Measurements from ENCODE around the gene C1QTNF9. TPM values are rescaled to one million over a fixed set of nuclear protein-coding genes. Genes with fewer than 3 reads are reported as not detected.
A peak's percentile ranks its signal among the peaks of the same experiment; 100 is the strongest.

The C1QTNF9 gene
- total and polyA plus RNA-seq, 8 donors: 0.18 to 0.46 (median 0.26) TPM; not detected in 1

GRCh38 chr13:24275041-24275440, 34.3 kb upstream of the C1QTNF9 start:
- ATAC-seq: no peak
- intact Hi-C loops (cut with DNase I): no loop called here
- H3K9me3 ChIP-seq: no peaks in the 10 kb centered on the region
- no peaks in the 10 kb centered on the region for H3K36me3 ChIP-seq
- peak overlapping the region in 1 of 2 donors; percentile 95 for H3K27ac ChIP-seq
- no peak for DNase-seq
- peaks cover 24 to 94% of the 10 kb centered on the region in 2 donors for H3K4me1 ChIP-seq
- H3K4me3 ChIP-seq: no peak overlapping the region
- no peak for TF ChIP-seq CTCF (IDR thresholded peaks at IDR 0.05)
- H3K27me3 ChIP-seq: no peaks in the 10 kb centered on the region

GRCh38 chr13:24276306-24276705, 33.1 kb upstream of the C1QTNF9 start:
- H3K4me1 ChIP-seq: peaks cover 24 to 94% of the 10 kb centered on the region in 2 donors
- intact Hi-C loops (cut with DNase I): no loop called here
- TF ChIP-seq CTCF (IDR thresholded peaks at IDR 0.05): no peak
- ATAC-seq (no peak), DNase-seq (no peak)
- H3K27me3 ChIP-seq: no peaks in the 10 kb centered on the region
- no peaks in the 10 kb centered on the region for H3K9me3 ChIP-seq
- peak overlapping the region in 1 of 2 donors; percentile 67 for H3K27ac ChIP-seq
- H3K36me3 ChIP-seq: no peaks in the 10 kb centered on the region
- H3K4me3 ChIP-seq: no peak overlapping the region

GRCh38 chr13:24276861-24277260, 32.5 kb upstream of the C1QTNF9 start:
- Histone ChIP-seq H3K27me3 (no peaks in the 10 kb centered on the region), H3K9me3 (no peaks in the 10 kb centered on the region), H3K4me3 (no peak overlapping the region), H3K4me1 (peaks cover 24 to 92% of the 10 kb centered on the region in 2 donors), H3K36me3 (no peaks in the 10 kb centered on the region), H3K27ac (peak overlapping the region in 1 of 2 donors; percentile 67)
- no peak for TF ChIP-seq CTCF (IDR thresholded peaks at IDR 0.05)
- DNase-seq: no peak
- intact Hi-C loops (cut with DNase I): no loop called here
- no peak for ATAC-seq

GRCh38 chr13:24277761-24278160, 31.6 kb upstream of the C1QTNF9 start:
- Histone ChIP-seq H3K4me3 (no peak overlapping the region), H3K36me3 (peaks cover 0 to 6% of the 10 kb centered on the region in 2 donors), H3K9me3 (no peaks in the 10 kb centered on the region), H3K4me1 (peaks cover 19 to 91% of the 10 kb centered on the region in 2 donors), H3K27me3 (no peaks in the 10 kb centered on the region), H3K27ac (no peak overlapping the region)
- ATAC-seq (no peak), DNase-seq (no peak)
- TF ChIP-seq CTCF (IDR thresholded peaks at IDR 0.05): no peak
- intact Hi-C loops (cut with DNase I): no loop called here

GRCh38 chr13:24279327-24280110, 29.9 kb upstream of the C1QTNF9 start:
- H3K4me3 ChIP-seq: no peak overlapping the region
- no peak for DNase-seq
- H3K27me3 ChIP-seq: no peaks in the 10 kb centered on the region
- peaks cover 9 to 78% of the 10 kb centered on the region in 2 donors for H3K4me1 ChIP-seq
- peak overlapping the region in 1 of 2 donors; percentile 74 for H3K27ac ChIP-seq
- H3K36me3 ChIP-seq: peaks cover 0 to 23% of the 10 kb centered on the region in 2 donors
- peak; percentile 35 for ATAC-seq
- TF ChIP-seq CTCF (IDR thresholded peaks at IDR 0.05): no peak
- intact Hi-C loops (cut with DNase I): no loop called here
- H3K9me3 ChIP-seq: no peaks in the 10 kb centered on the region
